NCI-H748 (cell line): ENCODE results near the gene MUC22.
"Not testable (repeated sequence)": the region's sequence is repeated elsewhere in the genome, so short reads cannot be mapped to it uniquely, and the experiment has no call there.

Source experiments
- DNase-seq: peaks from one replicate; lab custom pipeline; 2025; ENCODE audit not compliant: unreplicated experiment; lab: John Stamatoyannopoulos, UW

MUC22 gene

GRCh38 chr6:31010393-31011060, at the start of gene MUC22:
MUC22 (plus strand) TSS chr6:31010474; CDS start chr6:31010707, 233 bp downstream.
- DNase-seq, result no peak

DNA sequence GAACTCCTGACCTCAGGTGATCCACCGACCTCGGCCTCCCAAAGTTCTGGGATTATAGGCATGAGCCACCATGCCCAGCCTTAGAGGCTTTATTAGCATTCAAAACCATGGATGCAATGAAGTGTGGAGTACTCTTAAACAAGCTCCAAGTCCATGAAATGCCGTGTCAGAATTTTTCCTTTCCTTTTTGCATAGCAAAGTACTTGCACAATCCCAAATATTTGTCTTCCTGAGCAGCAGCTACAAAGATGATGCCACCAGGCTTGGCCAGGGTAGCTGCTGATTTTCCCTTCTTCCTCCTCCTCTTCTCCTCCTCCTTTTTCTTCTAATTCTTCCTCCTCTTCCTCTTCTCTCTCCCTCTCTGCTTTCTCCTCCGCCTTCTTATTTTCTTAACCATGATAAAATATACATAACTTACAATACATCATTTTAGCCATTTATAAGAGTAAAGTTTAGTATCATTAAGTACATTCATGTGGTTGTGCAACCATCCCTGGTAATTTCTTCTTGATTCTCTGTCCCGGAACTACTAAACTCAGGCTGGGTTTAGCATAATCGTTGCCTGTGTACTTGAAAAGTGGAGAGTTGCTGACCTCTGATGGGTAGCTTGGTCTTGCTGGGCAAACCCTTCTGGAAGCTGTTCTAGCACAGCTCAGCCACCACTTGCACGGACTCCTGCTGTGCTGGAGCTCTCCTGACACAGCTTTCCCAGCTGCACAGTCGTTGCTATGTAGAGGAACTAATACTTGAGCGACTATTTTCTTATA, 49.2 kb upstream of the MUC22 start:
- peak; percentile 23 for DNase-seq

GRCh38 chr6:30962716-30963115, 47.6 kb upstream of the MUC22 start:
- DNase-seq, result no peak

- no peak for DNase-seq
These were observed 46.6 kb upstream of the MUC22 start for GRCh38 chr6:30963641-30964040.

DNA sequence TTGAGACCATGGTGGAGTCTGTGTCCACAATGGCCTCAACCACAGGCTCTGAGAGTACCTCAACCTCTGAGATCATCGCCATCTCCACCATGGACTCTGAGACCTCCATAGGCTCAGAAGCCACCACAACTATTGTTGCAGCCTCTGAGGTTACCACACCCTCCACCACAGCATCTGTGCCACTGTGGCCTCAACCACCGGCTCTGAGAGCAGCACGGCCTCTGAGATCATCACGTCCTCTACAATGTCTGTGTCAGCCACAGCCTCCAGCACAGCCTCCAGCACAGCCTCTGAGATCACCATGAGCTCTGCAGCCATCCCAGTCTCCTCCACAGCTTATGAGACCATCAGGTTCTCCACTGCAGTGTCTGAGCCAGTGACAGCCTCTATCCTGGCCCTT, 46.2 kb upstream of the MUC22 start:
- DNase-seq, result no peak

GRCh38 chr6:30965140-30965601, 45.1 kb upstream of the MUC22 start:
- no peak for DNase-seq

DNA sequence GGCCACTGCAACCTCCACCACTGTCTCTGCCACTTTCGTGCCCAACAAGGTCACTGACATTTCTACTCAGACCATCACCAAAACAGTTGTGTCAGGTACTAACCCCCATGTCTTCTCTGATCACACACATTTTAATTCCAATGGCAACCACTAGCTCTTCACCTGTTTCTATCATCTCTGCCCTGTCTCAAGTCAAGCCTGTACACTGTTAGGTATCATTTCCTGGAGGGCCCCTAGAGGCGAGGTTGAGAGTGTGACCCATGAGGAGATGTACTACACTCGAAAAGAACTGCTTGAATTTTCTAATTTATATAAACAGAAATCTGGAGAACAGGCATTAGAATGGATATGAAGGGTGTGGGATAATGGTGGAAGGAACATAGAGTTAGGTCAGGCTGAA, 44.1 kb upstream of the MUC22 start:
- no peak for DNase-seq

DNA sequence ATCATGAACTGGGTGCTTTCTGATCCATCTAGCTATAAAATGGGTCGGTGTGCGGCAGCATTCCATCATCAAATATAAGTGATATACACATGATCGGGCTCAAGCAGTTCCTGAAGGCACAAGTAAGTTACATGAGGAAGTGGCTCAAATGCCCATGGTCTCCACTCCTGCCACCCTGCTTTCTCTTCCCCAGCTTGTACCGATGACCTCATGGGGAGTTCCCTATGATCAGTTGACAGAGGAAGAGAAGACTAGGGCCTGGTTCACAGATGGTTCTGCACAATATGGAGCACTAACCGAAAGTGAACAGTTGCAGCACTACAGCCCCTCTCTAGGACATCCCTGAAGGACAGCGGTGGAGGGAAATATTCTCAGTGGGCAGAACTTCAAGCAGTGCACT, 41.1 kb upstream of the MUC22 start:
- not testable (repeated sequence) for DNase-seq

DNA sequence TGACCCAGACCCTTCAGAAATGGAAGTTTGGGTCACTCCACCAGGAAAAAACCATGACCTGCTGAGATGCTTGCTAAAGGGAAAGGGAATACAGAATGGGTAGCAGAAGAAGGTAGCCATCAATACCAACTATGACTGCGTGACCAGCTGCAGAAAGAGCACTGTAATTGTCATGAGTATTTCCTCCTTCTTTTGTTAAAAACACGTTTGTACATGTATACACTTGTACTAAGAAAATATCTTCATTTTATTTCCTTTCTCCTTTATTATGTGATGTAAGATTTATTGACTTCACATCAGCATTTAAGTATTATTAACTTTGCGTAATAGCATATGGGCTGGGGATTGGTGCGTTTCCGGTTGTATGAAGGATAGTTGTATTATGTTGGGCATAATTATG, 39.3 kb upstream of the MUC22 start:
- DNase-seq, result peak; percentile 67

DNA sequence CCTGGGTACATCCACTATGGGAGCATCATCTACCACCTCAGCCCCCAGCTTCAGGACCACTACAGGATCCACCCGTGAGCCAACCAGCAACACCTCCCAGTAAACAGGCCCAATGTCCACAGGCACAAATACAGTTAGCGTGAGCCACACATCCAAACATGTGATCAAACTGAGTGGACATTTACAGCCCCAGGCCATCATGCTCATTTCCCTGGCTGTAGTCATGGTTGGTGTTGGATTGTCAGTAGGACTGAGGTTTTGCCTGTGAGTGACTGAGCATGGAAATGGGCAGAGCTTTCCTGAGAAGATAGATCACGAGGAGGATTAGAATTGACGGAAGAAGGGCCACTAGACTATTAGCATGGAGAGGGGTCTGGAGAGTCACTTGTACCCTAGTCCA, 37.5 kb upstream of the MUC22 start:
- DNase-seq, result no peak

GRCh38 chr6:30974490-30975252, 35.6 kb upstream of the MUC22 start:
- DNase-seq, result no peak

- no peak for DNase-seq
These were observed 31.1 kb upstream of the MUC22 start for GRCh38 chr6:30979141-30979540.

GRCh38 chr6:30979690-30980089, 30.6 kb upstream of the MUC22 start:
- DNase-seq, result no peak

DNA sequence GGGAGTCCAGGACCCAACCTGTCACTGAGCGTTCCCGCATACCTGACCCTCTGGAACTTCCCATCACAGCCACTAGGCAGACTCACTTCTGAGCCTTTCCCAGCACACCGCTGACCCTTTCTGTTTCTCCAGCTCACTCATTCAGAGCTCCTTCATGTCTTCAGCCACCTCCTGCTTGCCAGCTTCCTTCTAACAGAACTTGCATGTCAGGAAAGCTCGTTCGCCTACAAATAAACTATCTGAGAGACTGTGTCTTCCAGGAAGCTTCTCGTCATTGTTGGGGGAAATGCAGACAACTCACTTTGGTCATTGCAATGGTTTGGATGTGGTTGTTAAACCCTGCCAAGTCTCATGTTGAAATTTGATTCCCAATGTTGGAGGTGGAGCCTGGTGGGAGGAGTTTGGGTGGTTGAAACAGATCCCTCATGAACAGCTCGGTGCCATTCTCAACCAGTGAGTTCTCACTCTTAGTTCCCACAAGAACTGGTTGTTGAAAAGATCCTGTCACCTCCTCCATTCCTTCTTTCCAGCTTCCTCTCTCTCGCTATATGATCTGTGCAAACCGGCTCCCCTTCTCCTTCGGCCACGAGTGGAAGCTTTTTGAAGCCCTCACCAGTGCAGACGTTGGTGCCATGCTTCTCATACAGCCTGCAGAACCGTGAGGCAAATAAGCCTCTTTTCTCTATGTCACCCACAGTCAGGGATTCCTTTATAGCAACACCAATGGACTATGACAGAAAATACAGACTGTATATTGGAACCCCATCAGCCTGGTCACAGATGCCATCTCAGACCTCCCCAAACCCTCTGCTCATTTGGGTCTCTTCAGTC, 28.1 kb upstream of the MUC22 start:
- DNase-seq, result peak; percentile 69

DNA sequence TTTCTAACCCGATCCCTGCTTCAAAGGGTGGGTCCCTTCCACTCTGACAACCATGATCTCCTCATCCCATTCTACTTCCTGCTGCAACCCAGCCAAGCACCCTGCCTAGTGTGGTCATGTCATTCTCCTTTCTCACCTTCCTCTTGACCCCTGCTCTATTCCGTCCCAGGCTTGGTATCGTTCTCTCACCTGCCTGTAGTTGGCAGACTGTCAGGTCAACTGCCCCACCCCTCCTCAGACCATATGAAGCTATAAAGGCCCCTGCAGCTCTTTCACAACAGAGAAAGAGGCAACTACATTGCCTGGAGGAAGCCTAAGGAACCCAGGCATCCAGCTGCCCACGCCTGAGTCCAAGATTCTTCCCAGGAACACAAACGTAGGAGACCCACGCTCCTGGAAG, 26.8 kb upstream of the MUC22 start, which contains the start of gene MUC21:
Gene MUC21, plus strand, starts transcription at position 280 of the 400 bp plus-strand sequence. CDS start 241 bp downstream, outside the sequence.
- DNase-seq, result no peak

GRCh38 chr6:30985490-30985889, 24.8 kb upstream of the MUC22 start:
- DNase-seq, result no peak

DNA sequence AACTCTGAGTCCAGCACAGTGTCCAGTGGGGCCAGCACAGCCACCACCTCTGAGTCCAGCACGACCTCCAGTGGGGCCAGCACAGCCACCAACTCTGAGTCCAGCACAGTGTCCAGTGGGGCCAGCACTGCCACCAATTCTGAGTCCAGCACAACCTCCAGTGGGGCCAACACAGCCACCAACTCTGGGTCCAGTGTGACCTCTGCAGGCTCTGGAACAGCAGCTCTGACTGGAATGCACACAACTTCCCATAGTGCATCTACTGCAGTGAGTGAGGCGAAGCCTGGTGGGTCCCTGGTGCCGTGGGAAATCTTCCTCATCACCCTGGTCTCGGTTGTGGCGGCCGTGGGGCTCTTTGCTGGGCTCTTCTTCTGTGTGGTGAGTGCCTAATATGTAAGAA, 23.0 kb upstream of the MUC22 start:
- DNase-seq, result no peak

GRCh38 chr6:30988209-30988825, 22.0 kb upstream of the MUC22 start:
- DNase-seq, result no peak

DNA sequence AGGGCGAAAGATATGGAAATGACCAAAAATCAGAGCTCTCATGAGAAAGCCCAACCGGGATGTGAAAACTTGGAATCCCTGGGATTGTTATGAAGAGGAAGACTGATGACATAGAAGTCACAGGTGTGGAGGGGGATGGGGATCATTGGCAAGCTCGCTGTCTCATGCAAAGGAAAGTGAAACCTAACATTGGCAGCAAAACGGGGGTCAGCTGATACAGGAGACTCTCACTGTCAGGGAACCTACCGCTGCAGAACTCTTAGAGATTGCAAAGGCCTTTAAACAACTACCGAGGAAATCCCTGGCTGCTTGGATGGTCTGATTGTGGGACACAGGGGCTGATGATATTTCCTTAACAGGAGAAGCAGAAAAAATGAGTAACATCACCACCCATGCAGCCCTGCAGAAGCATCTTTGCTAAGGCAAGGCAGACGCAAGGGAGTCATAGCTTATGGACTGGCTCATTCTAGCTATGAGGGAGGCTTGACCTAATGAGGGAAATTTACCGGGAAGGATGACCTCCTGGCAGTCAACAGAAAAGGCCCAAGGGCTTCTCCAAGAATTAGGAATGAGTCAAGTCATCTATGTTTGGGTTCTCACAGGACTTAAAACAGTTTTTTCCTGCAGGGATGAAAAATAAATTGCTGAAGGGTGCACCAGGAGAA, 19.7 kb upstream of the MUC22 start:
- DNase-seq, result no peak

DNA sequence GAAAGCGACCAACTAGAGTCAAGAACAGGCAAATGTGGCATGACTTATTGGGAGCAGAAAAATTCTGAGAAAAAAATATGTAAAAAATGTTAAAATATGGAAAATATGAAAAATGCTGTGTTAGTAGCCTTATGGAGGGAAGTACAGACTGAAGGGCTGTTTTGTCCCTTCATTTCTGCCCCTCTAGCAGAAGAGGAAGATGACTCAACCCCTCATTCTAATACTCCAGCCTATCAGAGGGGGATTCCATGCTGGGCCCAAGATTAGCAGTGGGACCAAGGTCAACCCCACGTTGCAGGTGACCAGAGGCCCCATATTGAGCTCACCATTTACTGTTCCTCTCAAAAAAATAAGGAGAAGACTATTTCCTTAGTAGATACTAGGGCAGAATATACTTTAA, 18.4 kb upstream of the MUC22 start:
- no peak for DNase-seq
